OCI-LY7 (cell line): ENCODE results near the gene DGKG. TPM values are rescaled to one million over a fixed set of nuclear protein-coding genes. Genes with fewer than 3 reads are reported as not detected.

Experiments
- BruUV-seq: library from RNA; stranded (reverse); fragments of 400-500 nt; replicated peaks from 2 replicates; lab custom pipeline; 2021; lab: Mats Ljungman, UMichigan
- CTCF ChIA-PET: fragments of 300-600 bp; sonication (Branson Sonifier 250); formaldehyde crosslinking; loops from one replicate; lab custom pipeline; 2022; ENCODE audit warnings: antibody characterized with exemption; ENCODE audit not compliant: unreplicated experiment; lab: Charles Lee
- POLR2A ChIA-PET: fragments of 300-600 bp; sonication (Branson Sonifier 250); formaldehyde crosslinking; loops from one replicate; lab custom pipeline; 2022; ENCODE audit warnings: antibody characterized with exemption; lab: Charles Lee
- DNase-seq: peaks from one replicate; pipeline ENCODE4 v3.0.0-alpha.2; 2015; ENCODE audit warnings: low spot score
- H2AFZ ChIP-seq: fragments of 200-600 bp; sonication (generic), shearing (Covaris generic); 2 replicates; pipeline ENCODE4 v1.6.1; 2014; ENCODE audit warnings: mild to moderate bottlenecking, antibody characterized with exemption, low read length, moderate library complexity
- H3K27ac ChIP-seq: fragments of 200-600 bp; sonication (generic); 2 replicates; pipeline ENCODE4 v1.5.1; 2014; ENCODE audit warnings: mixed run types, low read depth, mild to moderate bottlenecking, moderate library complexity, low read length, inconsistent platforms; ENCODE audit not compliant: poor library complexity, severe bottlenecking
- H3K36me3 ChIP-seq: fragments of 200-600 bp; sonication (generic); 2 replicates; pipeline ENCODE4 v1.6.1; 2014; ENCODE audit warnings: mild to moderate bottlenecking, antibody characterized with exemption, low read length, moderate library complexity, mixed read lengths; ENCODE audit not compliant: insufficient read depth
- H3K4me1 ChIP-seq: fragments of 200-600 bp; sonication (generic); 2 replicates; pipeline ENCODE4 v1.5.1; 2014; ENCODE audit warnings: mild to moderate bottlenecking, low read length; ENCODE audit not compliant: insufficient read depth, poor library complexity, severe bottlenecking
- H3K4me2 ChIP-seq: fragments of 200-600 bp; sonication (generic); 2 replicates; pipeline ENCODE4 v1.6.1; 2014; ENCODE audit warnings: mild to moderate bottlenecking, low read length
- H3K4me3 ChIP-seq: fragments of 200-600 bp; sonication (generic); 2 replicates; pipeline ENCODE4 v1.5.1; 2014; ENCODE audit warnings: mild to moderate bottlenecking, low read depth, low read length; ENCODE audit not compliant: poor library complexity, severe bottlenecking
- H3K79me2 ChIP-seq: fragments of 200-600 bp; sonication (generic); 2 replicates; pipeline ENCODE4 v1.6.1; 2016; ENCODE audit warnings: low read depth, mild to moderate bottlenecking, low read length, moderate library complexity, mixed read lengths; ENCODE audit not compliant: insufficient read depth
- H3K9me2 ChIP-seq: fragments of 200-600 bp; sonication (generic); 2 replicates; pipeline ENCODE4 v1.6.1; 2016; ENCODE audit warnings: mild to moderate bottlenecking, low read length, mixed read lengths; ENCODE audit not compliant: insufficient read depth
- H3K9me3 ChIP-seq: fragments of 200-600 bp; sonication (generic); 2 replicates; pipeline ENCODE4 v1.6.1; 2014; ENCODE audit warnings: mild to moderate bottlenecking, mixed run types, low read length, mixed read lengths
- H4K20me1 ChIP-seq: fragments of 200-600 bp; sonication (generic); 2 replicates; pipeline ENCODE4 v1.6.1; 2014; ENCODE audit warnings: mild to moderate bottlenecking, antibody characterized with exemption, low read length, moderate library complexity, mixed read lengths; ENCODE audit not compliant: insufficient read depth
- CTCF ChIP-seq: fragments of 200-600 bp; sonication (generic); conservative IDR thresholded peaks from 2 replicates; pipeline ENCODE4 v1.5.1; 2014; ENCODE audit warnings: mild to moderate bottlenecking, antibody characterized with exemption, low read length, moderate library complexity, mixed read lengths
- EZH2phosphoT487 ChIP-seq: fragments of 200-600 bp; sonication (generic); IDR thresholded peaks from 2 replicates; pipeline ENCODE4 v1.6.1; 2018; ENCODE audit warnings: low read depth, borderline replicate concordance, mild to moderate bottlenecking, mixed run types, antibody characterized with exemption, low read length, moderate library complexity, mixed read lengths
- intact Hi-C: fragments of 100-400 bp; cut with micrococcal nuclease; formaldehyde crosslinking; loops from one replicate; pipeline ENCODE4 v1.10.0; 2022; ENCODE audit not compliant: unreplicated experiment
- total RNA-seq, 2 experiments: library from RNA; depleted of rRNA in 1 of 2; stranded (reverse); fragments of >200 nt in 1 of 2; shearing (Covaris generic) in 1 of 2; gene quantifications; 2 replicates each; pipeline ENCODE4 v1.2.3, GENCODE V29; 2014 to 2022

The DGKG gene
- total RNA-seq, 2 experiments from 2014 or later = 0.06 TPM; not detected in 1

DNA sequence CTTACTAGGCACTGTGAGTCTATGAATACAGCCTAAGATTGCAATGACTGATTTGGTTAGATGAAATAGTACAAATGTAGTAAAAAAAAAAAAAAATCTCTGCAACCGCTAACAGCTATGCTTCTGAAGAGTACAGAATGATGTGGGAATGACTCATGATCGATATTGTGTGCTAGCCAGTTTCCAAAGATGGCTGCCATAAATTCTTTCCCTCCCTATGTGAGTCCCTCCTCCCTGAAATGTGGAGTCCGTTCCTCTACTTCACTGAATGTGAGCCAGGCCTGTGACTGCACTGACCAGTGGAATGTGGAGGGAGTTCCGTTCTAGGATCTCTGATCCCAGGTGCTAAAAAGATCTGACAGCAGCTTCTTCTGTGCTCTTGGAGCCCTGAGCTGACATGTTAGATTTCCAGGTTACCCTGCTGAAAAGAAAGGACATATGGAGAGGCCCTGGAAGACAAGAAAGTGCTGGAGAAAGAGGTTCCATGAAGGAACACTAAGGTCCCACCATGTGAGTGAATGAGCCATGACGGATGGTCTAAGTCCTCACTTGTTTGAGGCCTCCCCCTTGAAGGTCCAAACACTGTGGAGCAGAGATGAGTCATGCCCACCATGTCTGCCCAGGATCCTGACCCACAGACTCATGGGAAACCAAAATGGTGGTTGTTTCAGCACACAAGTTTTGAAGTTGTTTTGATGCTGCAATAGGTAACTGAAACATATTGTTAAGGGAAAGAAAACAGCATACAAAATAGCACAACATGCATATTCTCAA lies 46.3 kb downstream of the DGKG start:
- no peaks in the 10 kb centered on the region for H3K9me2 ChIP-seq
- H3K4me2 ChIP-seq = no peak overlapping the region
- POLR2A ChIA-PET = interaction anchor here (1.0 to 1.5 kb wide), 4 partner anchors 8 to 107 kb away, joined by 3 to 4 read pairs (median 4); no protein-coding TSS in a partner anchor
- H3K36me3 ChIP-seq = no peaks in the 10 kb centered on the region
- no peak overlapping the region for H3K4me3 ChIP-seq
- no peaks in the 10 kb centered on the region for H3K4me1 ChIP-seq
- no TSS peak for BruUV-seq
- H3K9me3 ChIP-seq = no peaks in the 10 kb centered on the region
- no peaks in the 10 kb centered on the region for H4K20me1 ChIP-seq
- H2AFZ ChIP-seq = no peak overlapping the region
- no peaks in the 10 kb centered on the region for H3K79me2 ChIP-seq
- no peak for TF ChIP-seq EZH2phosphoT487
- no peak for TF ChIP-seq CTCF
- CTCF ChIA-PET = interaction anchor here (0.6 kb wide), 1 partner anchor 503 kb away, joined by 3 read pairs; no protein-coding TSS in a partner anchor
- no peak for DNase-seq
- no peak overlapping the region for H3K27ac ChIP-seq
- intact Hi-C loops = no loop called here

- Histone ChIP-seq H3K4me2 (no peak overlapping the region), H2AFZ (no peak overlapping the region), H3K4me3 (no peak overlapping the region), H3K9me2 (no peaks in the 10 kb centered on the region), H3K4me1 (no peaks in the 10 kb centered on the region), H4K20me1 (no peaks in the 10 kb centered on the region), H3K9me3 (no peaks in the 10 kb centered on the region), H3K79me2 (no peaks in the 10 kb centered on the region), H3K27ac (no peak overlapping the region), H3K36me3 (no peaks in the 10 kb centered on the region)
- no peak for TF ChIP-seq EZH2phosphoT487
- ChIA-PET POLR2A (interaction anchor here (1.0 to 1.1 kb wide), 3 partner anchors 11 to 108 kb away, joined by 3 to 4 read pairs (median 3); no protein-coding TSS in a partner anchor), CTCF (no interaction called here)
- no peak for DNase-seq
- intact Hi-C loops = no loop called here
- no TSS peak for BruUV-seq
Measured at GRCh38 chr3:186314896-186315295, 47.1 kb downstream of the DGKG start.

GRCh38 chr3:186311441-186311840 lies 50.6 kb downstream of the DGKG start:
- H3K79me2 ChIP-seq = no peaks in the 10 kb centered on the region
- H3K27ac ChIP-seq = no peak overlapping the region
- CTCF ChIA-PET = no interaction called here

More at GRCh38 chr3:186311441-186311840, 50.6 kb downstream of the DGKG start:
- no peak for DNase-seq
- no peak overlapping the region for H3K4me2 ChIP-seq
- H3K36me3 ChIP-seq = no peaks in the 10 kb centered on the region
- no TSS peak for BruUV-seq
- no peaks in the 10 kb centered on the region for H3K9me3 ChIP-seq
- TF ChIP-seq CTCF (no peak), EZH2phosphoT487 (no peak)
- POLR2A ChIA-PET = interaction anchor here (0.6 kb wide), 1 partner anchor 1190 kb away, joined by 3 read pairs; no protein-coding TSS in a partner anchor
- H4K20me1 ChIP-seq = no peaks in the 10 kb centered on the region
- intact Hi-C loops = no loop called here
- H3K9me2 ChIP-seq = no peaks in the 10 kb centered on the region
- no peak overlapping the region for H2AFZ ChIP-seq
- H3K4me3 ChIP-seq = no peak overlapping the region
- no peaks in the 10 kb centered on the region for H3K4me1 ChIP-seq
